ENCODE data around the gene DNAH11. TPM values are rescaled to one million over a fixed set of nuclear protein-coding genes. Genes with fewer than 3 reads are reported as not detected.

Gene DNAH11
- total RNA-seq, 1 experiment from 2014 or later = 1.6 TPM

DNA sequence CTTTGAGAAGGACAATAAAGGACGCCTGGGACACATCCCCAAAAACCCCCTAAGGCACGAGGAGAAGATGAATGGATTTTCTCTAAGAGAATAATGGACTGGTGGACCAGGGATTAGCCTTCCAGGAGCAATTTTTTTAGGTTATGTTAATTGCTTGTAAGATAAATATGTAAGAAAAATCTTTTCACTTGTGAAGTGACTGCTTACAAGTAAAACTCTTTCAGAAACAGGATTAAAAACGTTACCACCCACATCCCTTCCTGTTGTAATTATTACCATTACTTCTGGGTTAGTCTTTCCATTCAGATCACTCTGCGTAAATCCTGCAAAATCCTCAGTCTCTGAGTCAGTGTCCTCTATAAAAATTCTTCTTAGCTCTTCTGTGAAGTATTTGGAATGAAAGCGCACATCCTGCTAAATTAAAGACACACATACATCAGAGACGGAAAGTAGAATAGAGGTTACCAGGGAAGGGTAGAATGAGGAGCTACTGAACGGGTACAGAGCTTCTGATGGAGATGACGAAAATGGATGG, 368.6 kb downstream of the DNAH11 start:
- no peaks in the 10 kb centered on the region for H3K9me2 ChIP-seq (replicated peaks; ENCODE audit: low read length)
- peak overlapping the region; percentile 57 for H3K27ac ChIP-seq (ENCODE audit: low read length)
- DNase-seq (peak; percentile 63), ATAC-seq (peak; percentile 95)
- no peaks in the 10 kb centered on the region for H4K20me1 ChIP-seq (ENCODE audit: low read length)
- intact Hi-C loops (cut with micrococcal nuclease) = loop anchor here (1.0 to 2.0 kb wide), 4 partner anchors 28 to 90 kb away; no protein-coding TSS in a partner anchor
- H3K79me2 ChIP-seq (ENCODE audit: low read length) = no peaks in the 10 kb centered on the region
- no peak overlapping the region for H3K4me3 ChIP-seq (ENCODE audit: low read length)
- H3K4me2 ChIP-seq (ENCODE audit: low read length) = no peak overlapping the region; the same call in 1 of the 2 replicates
- H3K4me1 ChIP-seq (ENCODE audit: insufficient read depth, low read length) = peaks cover 15% of the 10 kb centered on the region; the same call in 1 of the 2 replicates
- H2AFZ ChIP-seq (ENCODE audit: low read length) = no peak overlapping the region
- no peak overlapping the region for H3K9ac ChIP-seq (ENCODE audit: low read length)
- TF ChIP-seq EZH2 (IDR thresholded peaks at IDR 0.05; ENCODE audit: low read length, unreplicated experiment) = no peak
- TF ChIP-seq, protein P1, sequence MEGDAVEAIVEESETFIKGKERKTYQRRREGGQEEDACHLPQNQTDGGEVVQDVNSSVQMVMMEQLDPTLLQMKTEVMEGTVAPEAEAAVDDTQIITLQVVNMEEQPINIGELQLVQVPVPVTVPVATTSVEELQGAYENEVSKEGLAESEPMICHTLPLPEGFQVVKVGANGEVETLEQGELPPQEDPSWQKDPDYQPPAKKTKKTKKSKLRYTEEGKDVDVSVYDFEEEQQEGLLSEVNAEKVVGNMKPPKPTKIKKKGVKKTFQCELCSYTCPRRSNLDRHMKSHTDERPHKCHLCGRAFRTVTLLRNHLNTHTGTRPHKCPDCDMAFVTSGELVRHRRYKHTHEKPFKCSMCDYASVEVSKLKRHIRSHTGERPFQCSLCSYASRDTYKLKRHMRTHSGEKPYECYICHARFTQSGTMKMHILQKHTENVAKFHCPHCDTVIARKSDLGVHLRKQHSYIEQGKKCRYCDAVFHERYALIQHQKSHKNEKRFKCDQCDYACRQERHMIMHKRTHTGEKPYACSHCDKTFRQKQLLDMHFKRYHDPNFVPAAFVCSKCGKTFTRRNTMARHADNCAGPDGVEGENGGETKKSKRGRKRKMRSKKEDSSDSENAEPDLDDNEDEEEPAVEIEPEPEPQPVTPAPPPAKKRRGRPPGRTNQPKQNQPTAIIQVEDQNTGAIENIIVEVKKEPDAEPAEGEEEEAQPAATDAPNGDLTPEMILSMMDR (conservative IDR thresholded peaks at IDR 0.05; ENCODE audit: low read depth, low read length) = no peak
- TF ChIP-seq EZH2phosphoT487 (IDR thresholded peaks at IDR 0.05; ENCODE audit: borderline replicate concordance, low read length) = no peak
- ChIA-PET CTCF (interaction anchor here (0.7 kb wide), 1 partner anchor 32 kb away, joined by 4 read pairs; no protein-coding TSS in a partner anchor), POLR2A (ENCODE audit: unreplicated experiment) (interaction anchor here (1.0 kb wide), 1 partner anchor 32 kb away, joined by 14 read pairs; no protein-coding TSS in a partner anchor)
- no peaks in the 10 kb centered on the region for H3K27me3 ChIP-seq (ENCODE audit: low read length)
- H3K9me3 ChIP-seq (ENCODE audit: low read length) = no peaks in the 10 kb centered on the region
- BruUV-seq (replicated peaks) = no TSS peak
- peaks cover 37% of the 10 kb centered on the region for H3K36me3 ChIP-seq (ENCODE audit: low read depth, low read length)
- H3F3A ChIP-seq (ENCODE audit: low read length, unreplicated experiment) = no peaks in the 10 kb centered on the region

- no peak overlapping the region for H3K4me2 ChIP-seq (ENCODE audit: low read length)
- no peak overlapping the region for H3K9ac ChIP-seq (ENCODE audit: low read length)
- peaks cover 34% of the 10 kb centered on the region for H3K36me3 ChIP-seq (ENCODE audit: low read depth, low read length)
- BruUV-seq (replicated peaks) = no TSS peak
- H3K27me3 ChIP-seq (ENCODE audit: low read length) = no peaks in the 10 kb centered on the region
- no peaks in the 10 kb centered on the region for H3F3A ChIP-seq (ENCODE audit: low read length, unreplicated experiment)
- POLR2A ChIA-PET (ENCODE audit: unreplicated experiment) = no interaction called here
- ATAC-seq = peak; percentile 16; the same call in 1 of the 2 replicates
- no peaks in the 10 kb centered on the region for H3K79me2 ChIP-seq (ENCODE audit: low read length)
- no peak for DNase-seq
- TF ChIP-seq EZH2 (IDR thresholded peaks at IDR 0.05; ENCODE audit: low read length, unreplicated experiment) = no peak
- TF ChIP-seq EZH2phosphoT487 (IDR thresholded peaks at IDR 0.05; ENCODE audit: borderline replicate concordance, low read length) = no peak
- TF ChIP-seq, protein P1 (conservative IDR thresholded peaks at IDR 0.05; ENCODE audit: low read depth, low read length) = no peak
- H3K9me2 ChIP-seq (replicated peaks; ENCODE audit: low read length) = no peaks in the 10 kb centered on the region
- CTCF ChIA-PET = interaction anchor here (0.7 kb wide), 1 partner anchor 199 kb away, joined by 3 read pairs; no protein-coding TSS in a partner anchor
- H3K4me3 ChIP-seq (ENCODE audit: low read length) = no peak overlapping the region
- H3K9me3 ChIP-seq (ENCODE audit: low read length) = no peaks in the 10 kb centered on the region
- H2AFZ ChIP-seq (ENCODE audit: low read length) = no peak overlapping the region
- H3K4me1 ChIP-seq (ENCODE audit: insufficient read depth, low read length) = peaks cover 15% of the 10 kb centered on the region; the same call in 1 of the 2 replicates
- no peaks in the 10 kb centered on the region for H4K20me1 ChIP-seq (ENCODE audit: low read length)
- H3K27ac ChIP-seq (ENCODE audit: low read length) = peak overlapping the region; percentile 57; the same call in 1 of the 2 replicates
- intact Hi-C loops (cut with micrococcal nuclease) = no loop called here
Observed at GRCh38 chr7:21912305-21912704, 369.5 kb downstream of the DNAH11 start.

All from PC-3 (cell line).